HG03064 (cell line): ENCODE measurements around the gene ALPP.
"Not testable (repeated sequence)": the region's sequence is repeated elsewhere in the genome, so short reads cannot be mapped to it uniquely, and the experiment has no call there.

Experiments
- ATAC-seq: cut with Tn5 transposase; IDR thresholded peaks from one replicate; pipeline ENCODE4 v1.9.1; 2021; ENCODE audit warnings: low read depth; ENCODE audit not compliant: unreplicated experiment

Gene ALPP

GRCh38 chr2:232378735-232379151, at the start of gene ALPP:
Gene ALPP, plus strand, starts transcription at chr2:232378751. Its CDS starts 52 bp downstream, at chr2:232378803.
- ATAC-seq, result not testable (repeated sequence)

GRCh38 chr2:232329716-232330067, 48.9 kb upstream of the ALPP start:
- ATAC-seq, result no peak

- no peak for ATAC-seq
Observed at GRCh38 chr2:232330068-232330999, 48.2 kb upstream of the ALPP start.

GRCh38 chr2:232331061-232331460, 47.5 kb upstream of the ALPP start:
- ATAC-seq, result not testable (repeated sequence)

GRCh38 chr2:232331641-232332040, 46.9 kb upstream of the ALPP start:
- ATAC-seq, result not testable (repeated sequence)

GRCh38 chr2:232332244-232332939, 46.2 kb upstream of the ALPP start:
- not testable (repeated sequence) for ATAC-seq

GRCh38 chr2:232332940-232333259, 45.7 kb upstream of the ALPP start:
- ATAC-seq, result no peak

- ATAC-seq, result no peak
Observed at GRCh38 chr2:232333361-232334135, 45.0 kb upstream of the ALPP start.

GRCh38 chr2:232334136-232334884, 44.2 kb upstream of the ALPP start:
- ATAC-seq, result not testable (repeated sequence)

GRCh38 chr2:232334885-232335205, 43.7 kb upstream of the ALPP start:
- not testable (repeated sequence) for ATAC-seq

GRCh38 chr2:232335206-232335858, 43.2 kb upstream of the ALPP start:
- ATAC-seq, result not testable (repeated sequence)

- no peak for ATAC-seq
Observed at GRCh38 chr2:232335859-232336215, 42.7 kb upstream of the ALPP start.

GRCh38 chr2:232336241-232336736, 42.3 kb upstream of the ALPP start:
- no peak for ATAC-seq

- no peak for ATAC-seq
Observed at GRCh38 chr2:232336981-232337720, 41.4 kb upstream of the ALPP start.

- not testable (repeated sequence) for ATAC-seq
Observed at GRCh38 chr2:232338094-232338758, 40.3 kb upstream of the ALPP start.

- no peak for ATAC-seq
Observed at GRCh38 chr2:232338759-232339106, 39.8 kb upstream of the ALPP start.

- ATAC-seq, result no peak
Observed at GRCh38 chr2:232339121-232340081, 39.1 kb upstream of the ALPP start.
